ENCODE data around the gene EIF3B.

GRCh38 chr7:2402687-2403013 lies 48.0 kb downstream of the EIF3B start:
- no peak for TF ChIP-seq GATA2 (IDR thresholded peaks at IDR 0.05; ENCODE audit: low read depth, low read length)
- no peak for TF ChIP-seq GATA3 (IDR thresholded peaks at IDR 0.05; ENCODE audit: low read depth, low read length)

Data from SH-SY5Y (cell line).